HEK293T (cell line): ENCODE measurements around the gene DPP8.

Experiments used
- LEF1 ChIP-seq: fragments of 450-650 bp; IDR thresholded peaks from 2 replicates; pipeline ENCODE4 v1.6.1; 2017; ENCODE audit warnings: mild to moderate bottlenecking, borderline replicate concordance
- SUZ12 ChIP-seq: fragments of 450-650 bp; IDR thresholded peaks from 2 replicates; pipeline ENCODE4 v1.6.1; 2016; ENCODE audit warnings: mild to moderate bottlenecking
- TARDBP ChIP-seq: fragments of 450-650 bp; IDR thresholded peaks from 2 replicates; pipeline ENCODE4 v1.6.1; 2016

- no peak for TF ChIP-seq LEF1
- no peak for TF ChIP-seq SUZ12
- no peak for TF ChIP-seq TARDBP
Observed at GRCh38 chr15:65509321-65509720, 8.2 kb downstream of the DPP8 start.
